C4-2B (cell line): Measurements from ENCODE around the gene ECPAS.

Source experiments
- H3K27ac ChIP-seq: fragments of 450-650 bp; 2 replicates; pipeline ENCODE4 v1.5.1; 2017
- ZFX ChIP-seq: fragments of 450-650 bp; IDR thresholded peaks from 2 replicates; pipeline ENCODE4 v1.6.1; 2017
- TF ChIP-seq, protein P1 (sequence below): fragments of 450-650 bp; conservative IDR thresholded peaks from 2 replicates; pipeline ENCODE4 v1.5.1; 2017; ENCODE audit warnings: mild to moderate bottlenecking

The ECPAS gene

GRCh38 chr9:111433082-111433481 is 51.1 kb downstream of the ECPAS start:
- TF ChIP-seq ZFX: no peak
- TF ChIP-seq, protein P1, sequence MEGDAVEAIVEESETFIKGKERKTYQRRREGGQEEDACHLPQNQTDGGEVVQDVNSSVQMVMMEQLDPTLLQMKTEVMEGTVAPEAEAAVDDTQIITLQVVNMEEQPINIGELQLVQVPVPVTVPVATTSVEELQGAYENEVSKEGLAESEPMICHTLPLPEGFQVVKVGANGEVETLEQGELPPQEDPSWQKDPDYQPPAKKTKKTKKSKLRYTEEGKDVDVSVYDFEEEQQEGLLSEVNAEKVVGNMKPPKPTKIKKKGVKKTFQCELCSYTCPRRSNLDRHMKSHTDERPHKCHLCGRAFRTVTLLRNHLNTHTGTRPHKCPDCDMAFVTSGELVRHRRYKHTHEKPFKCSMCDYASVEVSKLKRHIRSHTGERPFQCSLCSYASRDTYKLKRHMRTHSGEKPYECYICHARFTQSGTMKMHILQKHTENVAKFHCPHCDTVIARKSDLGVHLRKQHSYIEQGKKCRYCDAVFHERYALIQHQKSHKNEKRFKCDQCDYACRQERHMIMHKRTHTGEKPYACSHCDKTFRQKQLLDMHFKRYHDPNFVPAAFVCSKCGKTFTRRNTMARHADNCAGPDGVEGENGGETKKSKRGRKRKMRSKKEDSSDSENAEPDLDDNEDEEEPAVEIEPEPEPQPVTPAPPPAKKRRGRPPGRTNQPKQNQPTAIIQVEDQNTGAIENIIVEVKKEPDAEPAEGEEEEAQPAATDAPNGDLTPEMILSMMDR: no peak

GRCh38 chr9:111431684-111432083 is 52.5 kb downstream of the ECPAS start:
- H3K27ac ChIP-seq: no peak overlapping the region
- TF ChIP-seq, protein P1: no peak
- no peak for TF ChIP-seq ZFX

More at GRCh38 chr9:111433082-111433481, 51.1 kb downstream of the ECPAS start:
- H3K27ac ChIP-seq: no peak overlapping the region

GRCh38 chr9:111429175-111429574 is 55.0 kb downstream of the ECPAS start:
- no peak overlapping the region for H3K27ac ChIP-seq
- TF ChIP-seq ZFX: no peak
- TF ChIP-seq, protein P1: no peak

GRCh38 chr9:111427186-111427585 is 57.0 kb downstream of the ECPAS start:
- TF ChIP-seq ZFX: no peak
- TF ChIP-seq, protein P1: no peak

GRCh38 chr9:111423389-111423788 is 60.8 kb downstream of the ECPAS start:
- TF ChIP-seq, protein P1: no peak
- no peak for TF ChIP-seq ZFX

More at GRCh38 chr9:111427186-111427585, 57.0 kb downstream of the ECPAS start:
- H3K27ac ChIP-seq: no peak overlapping the region

DNA sequence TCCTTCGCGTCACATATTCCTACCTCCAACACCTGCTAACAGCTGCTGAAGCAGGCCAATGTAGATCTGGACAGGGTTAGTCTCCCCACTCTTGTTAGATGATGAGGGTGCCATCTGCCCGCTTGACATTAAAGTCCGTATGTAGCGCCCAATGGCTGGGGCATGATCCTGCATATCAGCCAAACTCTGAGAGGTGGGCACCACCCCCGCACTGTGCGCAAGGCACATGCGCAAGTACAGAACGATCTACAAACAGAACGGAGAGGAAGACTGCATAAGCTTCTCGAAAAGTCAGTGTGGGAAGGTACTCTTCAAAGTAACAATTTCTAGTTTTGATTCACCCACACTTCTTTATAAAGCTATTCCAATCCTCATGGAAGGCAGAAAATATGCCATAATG is 69.8 kb downstream of the ECPAS start:
- TF ChIP-seq, protein P1: no peak
- TF ChIP-seq ZFX: no peak
- no peak overlapping the region for H3K27ac ChIP-seq

More at GRCh38 chr9:111423389-111423788, 60.8 kb downstream of the ECPAS start:
- H3K27ac ChIP-seq: no peak overlapping the region

DNA sequence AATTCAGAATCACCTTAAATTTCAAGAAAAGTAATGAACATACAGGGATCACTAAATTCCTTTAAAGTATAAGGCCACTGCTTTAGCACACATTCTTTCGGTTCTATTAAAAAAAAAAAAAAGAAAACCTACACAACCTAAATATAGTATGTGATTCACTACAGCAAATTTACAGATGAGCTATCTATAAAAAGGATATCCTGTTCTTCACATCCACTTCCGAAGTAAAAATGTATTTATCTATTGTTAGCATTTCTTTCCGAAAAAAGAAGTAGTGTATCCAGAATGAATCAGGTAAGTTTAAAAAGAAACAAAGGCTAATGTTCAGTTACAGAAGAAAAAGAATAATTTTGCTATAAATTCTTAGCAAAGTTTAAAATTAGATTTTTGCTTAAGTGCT is 70.2 kb downstream of the ECPAS start:
- no peak overlapping the region for H3K27ac ChIP-seq
- TF ChIP-seq, protein P1: no peak
- TF ChIP-seq ZFX: no peak
